HepG2 (cell line): ENCODE results near the gene OSBP. TPM values are rescaled to one million over a fixed set of nuclear protein-coding genes. Genes with fewer than 3 reads are reported as not detected.

Experiments used
- ARID2 ChIP-seq: sonication (generic); formaldehyde crosslinking; IDR thresholded peaks from 2 replicates; pipeline ENCODE4 v1.8.1; 2022; ENCODE audit warnings: mild to moderate bottlenecking, missing genetic modification reagents, borderline replicate concordance
- ASH2L ChIP-seq: fragments of 300-600, 200-600 bp; sonication (generic); IDR thresholded peaks from 2 replicates; pipeline ENCODE4 v1.7.0; 2017; ENCODE audit warnings: low read depth, mild to moderate bottlenecking, moderate library complexity, mixed read lengths, low read length; ENCODE audit not compliant: insufficient read length
- CEBPZ ChIP-seq: IDR thresholded peaks from 2 replicates; pipeline ENCODE4 v1.6.1; 2012; ENCODE audit warnings: low read length, improper control_type of control experiment
- MLXIP ChIP-seq: sonication (generic); formaldehyde crosslinking; IDR thresholded peaks from 2 replicates; pipeline ENCODE4 v1.9.0; 2021; ENCODE audit warnings: missing genetic modification reagents, borderline replicate concordance
- MTA1 ChIP-seq: sonication (generic); formaldehyde crosslinking; IDR thresholded peaks from 2 replicates; pipeline ENCODE4 v1.4.0; 2020; ENCODE audit warnings: missing genetic modification reagents, mild to moderate bottlenecking, borderline replicate concordance
- MXD3 ChIP-seq: IDR thresholded peaks from 2 replicates; pipeline ENCODE4 v1.6.1; 2016; ENCODE audit warnings: mild to moderate bottlenecking, missing biosample characterization, missing genetic modification reagents
- NFIC ChIP-seq: IDR thresholded peaks from 2 replicates; pipeline ENCODE4 v1.6.1; 2012; ENCODE audit warnings: mild to moderate bottlenecking, low read length, inconsistent platforms
- PHF21A ChIP-seq: sonication (generic); formaldehyde crosslinking; IDR thresholded peaks from 2 replicates; pipeline ENCODE4 v1.5.0; 2020; ENCODE audit warnings: mild to moderate bottlenecking, missing genetic modification reagents
- RFX3 ChIP-seq: IDR thresholded peaks from 2 replicates; pipeline ENCODE4 v1.6.1; 2016; ENCODE audit warnings: missing biosample characterization, missing genetic modification reagents
- SAFB2 ChIP-seq: sonication (generic); formaldehyde crosslinking; IDR thresholded peaks from 2 replicates; pipeline ENCODE4 v1.5.1; 2020; ENCODE audit warnings: missing genetic modification reagents, low read depth, mild to moderate bottlenecking, borderline replicate concordance
- SOX6 ChIP-seq, 2 experiments: fragments of 450-650 bp in 1 of 2; sonication (generic) in 1 of 2; formaldehyde crosslinking in 1 of 2; IDR thresholded peaks; 2 replicates each; pipeline versions ENCODE4 v1.4.0 to v1.6.1; 2017 to 2020; ENCODE audit warnings: antibody characterized with exemption in 1 of 2, mild to moderate bottlenecking in 1 of 2, missing genetic modification reagents in 1 of 2
- TGIF2 ChIP-seq: IDR thresholded peaks from 2 replicates; pipeline ENCODE4 v1.6.1; 2016; ENCODE audit warnings: control low read depth, missing compliant biosample characterization
- ZNF12 ChIP-seq: sonication (generic); formaldehyde crosslinking; IDR thresholded peaks from 2 replicates; pipeline ENCODE4 v1.5.0; 2020; ENCODE audit warnings: missing genetic modification reagents
- ZNF234 ChIP-seq: sonication (generic); formaldehyde crosslinking; conservative IDR thresholded peaks from 2 replicates; pipeline ENCODE4 v1.5.1; 2020; ENCODE audit warnings: mild to moderate bottlenecking, missing genetic modification reagents
- ZNF724P ChIP-seq: sonication (generic); formaldehyde crosslinking; IDR thresholded peaks from 2 replicates; pipeline ENCODE4 v1.8.0; 2022; ENCODE audit warnings: missing genetic modification reagents, borderline replicate concordance
- ZNF777 ChIP-seq: sonication (generic); formaldehyde crosslinking; IDR thresholded peaks from 2 replicates; pipeline ENCODE4 v1.4.0; 2020; ENCODE audit warnings: missing genetic modification reagents
- ZNF780A ChIP-seq: sonication (generic); formaldehyde crosslinking; IDR thresholded peaks from 2 replicates; pipeline ENCODE4 v1.8.0; 2022; ENCODE audit warnings: mild to moderate bottlenecking, missing genetic modification reagents, moderate library complexity
- polyA plus RNA-seq, 8 experiments: library from polyadenylated mRNA; depleted of rRNA in 3 of 8; stranded (reverse) in 7 of 8; unstranded in 1 of 8; fragments of >200 nt; fragmentation: Illumina TruSeq in 4 of 8; extraction: Trizol in 4 of 8; gene quantifications; 2 replicates each; pipeline versions ENCODE4 v1.2.1 to v1.2.3, GENCODE V29; 2011 to 2016; ENCODE audit warnings: low read depth in 4 of 8, missing spikeins in 1 of 8, mixed read lengths in 1 of 8; ENCODE audit not compliant: insufficient read depth in 1 of 8
- total RNA-seq, 5 experiments: library from RNA; depleted of rRNA; stranded (reverse); fragments of >200 nt; fragmentation: Illumina TruSeq; extraction: Trizol; gene quantifications; 2 replicates each; pipeline ENCODE4 v1.2.3, GENCODE V29; 2016; ENCODE audit warnings: low read depth in 1 of 5
- TF ChIP-seq, protein P1 (sequence below): fragments of 450-650 bp; IDR thresholded peaks from 2 replicates; pipeline ENCODE4 v1.6.1; 2017; ENCODE audit warnings: mild to moderate bottlenecking
- TF ChIP-seq, protein P2 (sequence below): sonication (generic); formaldehyde crosslinking; IDR thresholded peaks from 2 replicates; pipeline ENCODE4 v1.4.0; 2020; ENCODE audit warnings: mild to moderate bottlenecking, missing genetic modification reagents

OSBP gene
- total and polyA plus RNA-seq, 2 of the 13 experiments (the other 11 are each of a cell fraction or from before 2014, with no cell fraction given), result 12.1 to 13.5 TPM

DNA sequence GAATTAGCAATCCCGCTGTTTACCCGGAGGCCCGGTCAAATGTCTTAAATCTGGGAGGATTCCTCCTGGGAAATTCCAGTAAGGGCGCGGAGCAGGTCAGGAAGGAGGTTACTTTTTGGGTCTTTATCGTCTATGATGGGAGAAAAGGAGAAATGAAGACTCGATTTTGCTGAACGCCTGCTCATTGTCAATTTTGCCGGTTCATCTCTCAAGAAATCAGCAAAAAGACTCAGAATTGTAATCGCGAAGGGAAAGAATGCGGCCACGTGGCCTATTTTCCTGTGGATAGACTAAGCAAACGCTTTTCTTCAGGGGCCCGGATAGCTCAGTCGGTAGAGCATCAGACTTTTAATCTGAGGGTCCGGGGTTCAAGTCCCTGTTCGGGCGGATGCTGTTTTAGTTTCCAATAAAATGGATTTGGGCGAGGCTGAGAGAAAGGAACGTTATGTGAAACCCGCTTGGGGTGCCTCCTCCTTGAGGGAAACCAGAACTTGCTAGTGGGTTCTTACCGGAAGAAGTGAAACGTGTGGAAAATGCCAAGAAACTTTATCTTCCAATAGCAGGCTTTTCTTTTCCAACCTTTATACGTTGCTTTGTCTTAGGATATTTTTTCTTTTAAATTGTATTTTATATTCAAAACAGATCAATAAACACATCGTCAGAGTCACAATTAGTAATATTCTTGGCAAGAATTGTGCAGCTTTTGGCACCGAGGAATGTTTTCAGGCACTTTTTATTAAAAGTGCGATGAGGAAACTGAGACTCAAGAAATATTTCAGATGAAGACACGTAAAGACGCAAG is 59.3 kb downstream of the OSBP start (continued):
- TF ChIP-seq, protein P1, sequence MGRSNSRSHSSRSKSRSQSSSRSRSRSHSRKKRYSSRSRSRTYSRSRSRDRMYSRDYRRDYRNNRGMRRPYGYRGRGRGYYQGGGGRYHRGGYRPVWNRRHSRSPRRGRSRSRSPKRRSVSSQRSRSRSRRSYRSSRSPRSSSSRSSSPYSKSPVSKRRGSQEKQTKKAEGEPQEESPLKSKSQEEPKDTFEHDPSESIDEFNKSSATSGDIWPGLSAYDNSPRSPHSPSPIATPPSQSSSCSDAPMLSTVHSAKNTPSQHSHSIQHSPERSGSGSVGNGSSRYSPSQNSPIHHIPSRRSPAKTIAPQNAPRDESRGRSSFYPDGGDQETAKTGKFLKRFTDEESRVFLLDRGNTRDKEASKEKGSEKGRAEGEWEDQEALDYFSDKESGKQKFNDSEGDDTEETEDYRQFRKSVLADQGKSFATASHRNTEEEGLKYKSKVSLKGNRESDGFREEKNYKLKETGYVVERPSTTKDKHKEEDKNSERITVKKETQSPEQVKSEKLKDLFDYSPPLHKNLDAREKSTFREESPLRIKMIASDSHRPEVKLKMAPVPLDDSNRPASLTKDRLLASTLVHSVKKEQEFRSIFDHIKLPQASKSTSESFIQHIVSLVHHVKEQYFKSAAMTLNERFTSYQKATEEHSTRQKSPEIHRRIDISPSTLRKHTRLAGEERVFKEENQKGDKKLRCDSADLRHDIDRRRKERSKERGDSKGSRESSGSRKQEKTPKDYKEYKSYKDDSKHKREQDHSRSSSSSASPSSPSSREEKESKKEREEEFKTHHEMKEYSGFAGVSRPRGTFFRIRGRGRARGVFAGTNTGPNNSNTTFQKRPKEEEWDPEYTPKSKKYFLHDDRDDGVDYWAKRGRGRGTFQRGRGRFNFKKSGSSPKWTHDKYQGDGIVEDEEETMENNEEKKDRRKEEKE, result no peak
- no peak for TF ChIP-seq ZNF12 (CRISPR knock-in tag)
- TF ChIP-seq ZNF724P (CRISPR knock-in tag), result no peak
- TF ChIP-seq ZNF777 (CRISPR knock-in tag), result no peak
- TF ChIP-seq MLXIP (CRISPR knock-in tag), result no peak
- 0 out of 2 replicates have a peak, but pooled peaks have one; percentile 50 for TF ChIP-seq ARID2 (CRISPR knock-in tag)
- TF ChIP-seq, protein P2, sequence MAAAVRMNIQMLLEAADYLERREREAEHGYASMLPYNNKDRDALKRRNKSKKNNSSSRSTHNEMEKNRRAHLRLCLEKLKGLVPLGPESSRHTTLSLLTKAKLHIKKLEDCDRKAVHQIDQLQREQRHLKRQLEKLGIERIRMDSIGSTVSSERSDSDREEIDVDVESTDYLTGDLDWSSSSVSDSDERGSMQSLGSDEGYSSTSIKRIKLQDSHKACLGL, result no peak
- no peak for TF ChIP-seq TGIF2 (CRISPR knock-in tag)
- no peak for TF ChIP-seq RFX3
- no peak for TF ChIP-seq SAFB2
- TF ChIP-seq ZNF234, result no peak
- TF ChIP-seq MTA1 (CRISPR knock-in tag), result no peak
- peak; percentile 81 for TF ChIP-seq ASH2L
- 0 out of 2 replicates have a peak, but pooled peaks have one; percentile 21 for TF ChIP-seq PHF21A (CRISPR knock-in tag)
- no peak for TF ChIP-seq NFIC
- no peak for TF ChIP-seq ZNF780A (CRISPR knock-in tag)
- TF ChIP-seq MXD3 (CRISPR knock-in tag), result no peak
- no peak for TF ChIP-seq SOX6 (IDR thresholded peaks at IDR 0.05)
- TF ChIP-seq SOX6 (CRISPR knock-in tag; IDR thresholded peaks at IDR 0.05), result peak; percentile 31; the same call in 1 of the 2 replicates
- TF ChIP-seq CEBPZ, result no peak
